ENCODE measurements around the gene CCL25.

DNA sequence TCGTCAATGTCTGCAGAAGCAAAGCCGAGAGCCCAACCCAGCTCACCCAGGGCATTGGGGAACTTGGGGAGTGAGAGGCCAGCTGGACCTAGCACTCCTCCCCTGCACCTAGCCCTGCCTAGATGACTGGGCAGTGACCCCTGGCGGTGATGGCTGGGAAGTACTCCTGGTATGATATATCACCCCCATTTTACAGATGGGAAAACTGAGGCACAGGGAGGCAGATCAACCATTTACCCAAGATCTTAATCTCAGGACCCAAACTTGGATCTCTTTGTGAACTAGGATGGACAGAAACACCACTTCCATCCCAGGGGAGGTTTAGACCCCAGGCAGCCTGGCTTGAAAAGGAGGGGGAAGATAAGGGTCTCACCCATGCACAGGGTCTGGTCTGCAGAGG, 43.5 kb downstream of the CCL25 start:
- TF ChIP-seq EZH2 (IDR thresholded peaks at IDR 0.05; ENCODE audit: borderline replicate concordance, insufficient read depth, low read length, poor library complexity, severe bottlenecking) = no peak
- TF ChIP-seq CTCF (IDR thresholded peaks at IDR 0.05; ENCODE audit: poor library complexity, severe bottlenecking) = no peak
- no peak for TF ChIP-seq EP300 (conservative IDR thresholded peaks at IDR 0.05; ENCODE audit: poor library complexity, severe bottlenecking)
- no peak for TF ChIP-seq RAD21 (conservative IDR thresholded peaks at IDR 0.05)
- no peak for TF ChIP-seq MXI1 (conservative IDR thresholded peaks at IDR 0.05; ENCODE audit: poor library complexity, severe bottlenecking)
- no peak for TF ChIP-seq TAF1 (IDR thresholded peaks at IDR 0.05; ENCODE audit: low read depth)
